ENCODE results near the gene SEC24C.

The SEC24C gene

GRCh38 chr10:73796766-73797165 is 52.6 kb downstream of the SEC24C start:
- DNase-seq: no peak

GRCh38 chr10:73797324-73798025 is 53.3 kb downstream of the SEC24C start:
- DNase-seq: no peak

- no peak for DNase-seq
These were observed 53.9 kb downstream of the SEC24C start for GRCh38 chr10:73798087-73798486.

- DNase-seq: no peak
These were observed 54.9 kb downstream of the SEC24C start for GRCh38 chr10:73798927-73799560.

GRCh38 chr10:73799899-73800559 is 55.9 kb downstream of the SEC24C start:
- DNase-seq: no peak

GRCh38 chr10:73800560-73801252 is 56.5 kb downstream of the SEC24C start:
- no peak for DNase-seq

- no peak for DNase-seq
These were observed 57.0 kb downstream of the SEC24C start for GRCh38 chr10:73801253-73801590.

GRCh38 chr10:73802276-73802991 is 58.3 kb downstream of the SEC24C start:
- DNase-seq: no peak

GRCh38 chr10:73803680-73804286 is 59.6 kb downstream of the SEC24C start:
- peak; percentile 28 for DNase-seq

- DNase-seq: no peak
These were observed 62.2 kb downstream of the SEC24C start for GRCh38 chr10:73806176-73806950.

GRCh38 chr10:73807471-73807870 is 63.3 kb downstream of the SEC24C start:
- DNase-seq: no peak

- no peak for DNase-seq
These were observed 64.0 kb downstream of the SEC24C start for GRCh38 chr10:73808021-73808815.

- no peak for DNase-seq
These were observed 65.1 kb downstream of the SEC24C start for GRCh38 chr10:73809061-73809818.

- DNase-seq: peak; percentile 44
These were observed 66.2 kb downstream of the SEC24C start for GRCh38 chr10:73810358-73810734.

- DNase-seq: peak; percentile 61
These were observed 66.7 kb downstream of the SEC24C start for GRCh38 chr10:73810735-73811465.

GRCh38 chr10:73812657-73813056 is 68.5 kb downstream of the SEC24C start:
- no peak for DNase-seq

GRCh38 chr10:73813333-73813732 is 69.2 kb downstream of the SEC24C start:
- no peak for DNase-seq

- no peak for DNase-seq
These were observed 70.2 kb downstream of the SEC24C start for GRCh38 chr10:73814276-73814895.

All from activated CD4-positive, alpha-beta T cell treated with anti-CD3 and anti-CD28 coated beads, Interleukin-2, Interleukin-6, amounts not matched to agents 100 ng/mL and 50 ng/mL, durations not matched to agents 16 hours and 8 hours (primary cell).